ENCODE data around the gene XRCC5. TPM values are rescaled to one million over a fixed set of nuclear protein-coding genes. Genes with fewer than 3 reads are reported as not detected.

XRCC5 gene
- total RNA-seq (2021): 613 and 618 TPM in 2 replicates
- long read RNA-seq, transcript XRCC5-201 (21 exons, 3,428 nt): major isoform, 2,563 of 3,013 reads
- long read RNA-seq, partial matches to known transcripts: 329 of 3,013 reads
- long read RNA-seq, other reads (novel, unspliced or antisense): 120 of 3,013 reads

DNA sequence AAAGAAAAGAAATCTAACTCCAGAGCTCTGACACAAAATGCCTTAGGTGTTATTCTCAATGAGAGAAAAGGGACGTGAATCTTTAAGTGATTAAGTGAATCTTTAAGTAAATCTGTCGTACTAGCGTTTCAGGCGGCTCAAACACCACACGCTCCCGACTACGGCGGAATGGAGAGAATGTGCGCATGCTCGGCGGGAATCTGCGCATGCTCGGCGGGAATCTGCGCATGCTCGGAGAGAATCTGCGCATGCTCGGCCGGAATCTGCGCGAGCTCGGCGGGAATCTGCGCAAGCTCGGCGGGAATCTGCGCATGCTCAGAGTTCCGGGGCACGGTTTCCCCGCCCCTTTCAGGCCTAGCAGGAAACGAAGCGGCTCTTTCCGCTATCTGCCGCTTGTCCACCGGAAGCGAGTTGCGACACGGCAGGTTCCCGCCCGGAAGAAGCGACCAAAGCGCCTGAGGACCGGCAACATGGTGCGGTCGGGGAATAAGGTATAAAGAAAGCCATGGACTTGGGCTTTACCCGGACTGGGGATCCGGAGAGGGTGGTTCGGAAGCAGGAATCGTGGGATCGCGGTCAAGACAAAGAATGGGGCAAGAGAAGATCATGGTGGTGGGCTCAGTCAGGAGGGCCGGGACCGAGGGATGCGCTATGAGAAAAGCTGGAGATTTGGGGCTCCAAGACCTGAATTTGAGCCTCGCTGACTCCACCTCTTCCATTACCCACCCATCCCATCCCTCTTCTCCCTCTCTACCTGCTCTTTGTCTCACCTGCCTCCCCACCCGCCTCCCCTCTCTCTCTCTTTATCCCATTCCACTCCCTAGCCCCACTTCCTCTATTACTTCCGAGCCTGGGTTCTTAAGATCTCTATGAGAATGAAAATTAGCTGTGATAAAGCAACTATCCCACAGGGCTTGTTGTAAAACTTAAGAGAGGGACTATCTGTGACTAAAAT is at the start of gene XRCC5:
TSS of gene XRCC5 (plus strand) at position 382 of the 955 bp plus-strand sequence. CDS start at position 471, 89 bp downstream.
- Histone ChIP-seq H3K4ac (ENCODE audit: low read depth, low read length) (no peak within 1 kb of the TSS; the same call in 1 of the 2 replicates), H3K4me1 (ENCODE audit: insufficient read depth, low read length) (no peaks in the 10 kb centered on the region; the same call in 1 of the 2 replicates), H2BK15ac (ENCODE audit: low read depth, low read length) (no peak within 1 kb of the TSS), H2AFZ (ENCODE audit: low read length) (no peak within 1 kb of the TSS), H4K20me1 (ENCODE audit: control insufficient read depth, insufficient read depth, insufficient read length) (no peaks in the 10 kb centered on the region), H3K18ac (ENCODE audit: insufficient read length, low read depth, low read length) (peak within 1 kb of the TSS; percentile 94), H3K9ac (ENCODE audit: extremely low read depth, insufficient read length, low read length) (peak within 1 kb of the TSS; percentile 99), H2BK12ac (ENCODE audit: insufficient read length, low read depth, low read length) (no peak within 1 kb of the TSS), H3K79me2 (ENCODE audit: insufficient read depth, low read length) (peaks cover 18% of the 10 kb centered on the region; the same call in 1 of the 2 replicates), H2BK5ac (ENCODE audit: insufficient read length, low read length) (peak within 1 kb of the TSS; percentile 77), H2BK120ac (ENCODE audit: low read depth, low read length, poor library complexity, severe bottlenecking) (no peak within 1 kb of the TSS), H3K27ac (ENCODE audit: insufficient read length, low read depth, low read length) (peak within 1 kb of the TSS; percentile 66), H3K56ac (ENCODE audit: insufficient read length, low read depth, low read length) (no peak within 1 kb of the TSS), H3K9me3 (ENCODE audit: control insufficient read depth, low read depth, low read length) (no peaks in the 10 kb centered on the region), H3K23me2 (ENCODE audit: insufficient read length, low read depth, low read length, poor library complexity, severe bottlenecking) (peaks cover 3% of the 10 kb centered on the region), H4K91ac (ENCODE audit: insufficient read length, low read depth, low read length) (no peak within 1 kb of the TSS), H3K27me3 (ENCODE audit: insufficient read depth, low read length) (no peaks in the 10 kb centered on the region), H4K5ac (ENCODE audit: insufficient read length, low read depth, low read length) (peak within 1 kb of the TSS; percentile 84), H4K8ac (replicated peaks; ENCODE audit: insufficient read length, low read depth, low read length) (no peak within 1 kb of the TSS), H3K79me1 (ENCODE audit: insufficient read depth, low read depth, low read length, poor library complexity, severe bottlenecking) (no peaks in the 10 kb centered on the region), H3K4me2 (ENCODE audit: insufficient read depth, insufficient read length, low read length) (peak within 1 kb of the TSS; percentile 70), H2BK20ac (ENCODE audit: low read depth, low read length, poor library complexity, severe bottlenecking) (no peak within 1 kb of the TSS), H3K23ac (ENCODE audit: insufficient read length, low read depth, low read length) (no peak within 1 kb of the TSS), H3K14ac (ENCODE audit: insufficient read depth, low read length) (peak within 1 kb of the TSS; percentile 88), H2AK5ac (ENCODE audit: insufficient read length, low read length) (peak within 1 kb of the TSS; percentile 79), H3T11ph (ENCODE audit: low read length) (no peak within 1 kb of the TSS)
- no CpG with 5 or more reads among the region's 57 CpGs for WGBS (ENCODE audit: extremely low coverage, insufficient read length, low lambda C conversion rate)
- TF ChIP-seq, protein P1, sequence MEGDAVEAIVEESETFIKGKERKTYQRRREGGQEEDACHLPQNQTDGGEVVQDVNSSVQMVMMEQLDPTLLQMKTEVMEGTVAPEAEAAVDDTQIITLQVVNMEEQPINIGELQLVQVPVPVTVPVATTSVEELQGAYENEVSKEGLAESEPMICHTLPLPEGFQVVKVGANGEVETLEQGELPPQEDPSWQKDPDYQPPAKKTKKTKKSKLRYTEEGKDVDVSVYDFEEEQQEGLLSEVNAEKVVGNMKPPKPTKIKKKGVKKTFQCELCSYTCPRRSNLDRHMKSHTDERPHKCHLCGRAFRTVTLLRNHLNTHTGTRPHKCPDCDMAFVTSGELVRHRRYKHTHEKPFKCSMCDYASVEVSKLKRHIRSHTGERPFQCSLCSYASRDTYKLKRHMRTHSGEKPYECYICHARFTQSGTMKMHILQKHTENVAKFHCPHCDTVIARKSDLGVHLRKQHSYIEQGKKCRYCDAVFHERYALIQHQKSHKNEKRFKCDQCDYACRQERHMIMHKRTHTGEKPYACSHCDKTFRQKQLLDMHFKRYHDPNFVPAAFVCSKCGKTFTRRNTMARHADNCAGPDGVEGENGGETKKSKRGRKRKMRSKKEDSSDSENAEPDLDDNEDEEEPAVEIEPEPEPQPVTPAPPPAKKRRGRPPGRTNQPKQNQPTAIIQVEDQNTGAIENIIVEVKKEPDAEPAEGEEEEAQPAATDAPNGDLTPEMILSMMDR (conservative IDR thresholded peaks at IDR 0.05): no peak
- peaks cover 38 to 53% of the 10 kb centered on the region in 2 experiments for H3K4me1 Mint-ChIP-seq
- H3K9me3 Mint-ChIP-seq: peaks cover 0 to 3% of the 10 kb centered on the region in 2 experiments; a peak in 2 of 5 replicates
- DNase-seq: peak; percentile 98
- H3K27ac Mint-ChIP-seq: peak within 1 kb of the TSS; percentile 99 to 100 (median 100)
- no peaks in the 10 kb centered on the region for H3K27me3 Mint-ChIP-seq (ENCODE audit: low read depth)
- H3K36me3 Mint-ChIP-seq (ENCODE audit: insufficient read depth in 1 of 3, low read depth in 3 of 3): peaks cover 32 to 46% (median 43%) of the 10 kb centered on the region in 3 experiments
- peak within 1 kb of the TSS; percentile 99 to 100 for H3K4me3 Mint-ChIP-seq
